ENCODE measurements around the gene RTP4.

- no peak for TF ChIP-seq EP300 (IDR thresholded peaks at IDR 0.05)
- TF ChIP-seq POLR2AphosphoS5 (IDR thresholded peaks at IDR 0.05): no peak
Measured at GRCh38 chr3:187403768-187404288, 35.6 kb downstream of the RTP4 start.
